H9 (cell line): ENCODE measurements around the gene MATN4. TPM values are rescaled to one million over a fixed set of nuclear protein-coding genes. Genes with fewer than 3 reads are reported as not detected.

ENCODE experiments used
- DNase-seq: peaks from one replicate; pipeline ENCODE4 v3.0.0-alpha.2; 2017
- H2AFZ ChIP-seq: one replicate; pipeline ENCODE4 v1.6.1; 2013; ENCODE audit warnings: mild to moderate bottlenecking, low read length, control low read depth, moderate library complexity
- H2AK5ac ChIP-seq: 2 replicates; pipeline ENCODE4 v1.6.1; 2013; ENCODE audit warnings: low read length, control low read depth, mixed read lengths; ENCODE audit not compliant: insufficient read length
- H2BK120ac ChIP-seq: one replicate; pipeline ENCODE4 v1.6.1; 2013; ENCODE audit warnings: low read depth, mild to moderate bottlenecking, low read length, control low read depth, inconsistent platforms; ENCODE audit not compliant: poor library complexity, severe bottlenecking
- H2BK12ac ChIP-seq: 2 replicates; pipeline ENCODE4 v1.6.1; 2013; ENCODE audit warnings: low read length, control low read depth, mixed read lengths, low read depth; ENCODE audit not compliant: insufficient read length
- H2BK15ac ChIP-seq: 2 replicates; pipeline ENCODE4 v1.6.1; 2013; ENCODE audit warnings: low read depth, low read length, control low read depth
- H2BK20ac ChIP-seq: one replicate; pipeline ENCODE4 v1.6.1; 2013; ENCODE audit warnings: low read depth, mild to moderate bottlenecking, low read length, control low read depth, inconsistent platforms; ENCODE audit not compliant: poor library complexity, severe bottlenecking
- H2BK5ac ChIP-seq: 2 replicates; pipeline ENCODE4 v1.6.1; 2013; ENCODE audit warnings: low read length, control low read depth, mixed read lengths; ENCODE audit not compliant: insufficient read length
- H3K14ac ChIP-seq: 2 replicates; pipeline ENCODE4 v1.6.1; 2013; ENCODE audit warnings: low read length, control low read depth; ENCODE audit not compliant: insufficient read depth
- H3K18ac ChIP-seq: 2 replicates; pipeline ENCODE4 v1.6.1; 2013; ENCODE audit warnings: low read depth, mild to moderate bottlenecking, mixed read lengths, low read length, control low read depth; ENCODE audit not compliant: insufficient read length
- H3K23ac ChIP-seq: 2 replicates; pipeline ENCODE4 v1.6.1; 2013; ENCODE audit warnings: low read length, control low read depth, mixed read lengths, low read depth; ENCODE audit not compliant: insufficient read length
- H3K23me2 ChIP-seq: 2 replicates; pipeline ENCODE4 v1.6.1; 2013; ENCODE audit warnings: low read depth, mild to moderate bottlenecking, mixed read lengths, low read length, control low read depth; ENCODE audit not compliant: insufficient read length, poor library complexity, severe bottlenecking
- H3K27ac ChIP-seq: 2 replicates; pipeline ENCODE4 v1.5.1; 2013; ENCODE audit warnings: low read length, control low read depth, mixed read lengths, low read depth; ENCODE audit not compliant: insufficient read length
- H3K27me3 ChIP-seq: 2 replicates; pipeline ENCODE4 v1.6.1; 2013; ENCODE audit warnings: low read length, control low read depth, inconsistent platforms; ENCODE audit not compliant: insufficient read depth
- H3K4ac ChIP-seq: 2 replicates; pipeline ENCODE4 v1.6.1; 2013; ENCODE audit warnings: low read depth, mild to moderate bottlenecking, control low read depth, inconsistent platforms, low read length, moderate library complexity
- H3K4me1 ChIP-seq: 2 replicates; pipeline ENCODE4 v1.6.1; 2013; ENCODE audit warnings: low read length, control low read depth, inconsistent platforms; ENCODE audit not compliant: insufficient read depth
- H3K4me2 ChIP-seq: 2 replicates; pipeline ENCODE4 v1.6.1; 2013; ENCODE audit warnings: low read length, control low read depth, mixed read lengths; ENCODE audit not compliant: insufficient read length, insufficient read depth
- H3K56ac ChIP-seq: 2 replicates; pipeline ENCODE4 v1.6.1; 2013; ENCODE audit warnings: low read depth, mild to moderate bottlenecking, mixed read lengths, low read length, control low read depth; ENCODE audit not compliant: insufficient read length
- H3K79me1 ChIP-seq: 2 replicates; pipeline ENCODE4 v1.6.1; 2013; ENCODE audit warnings: low read depth, mild to moderate bottlenecking, moderate library complexity, low read length, control low read depth, inconsistent platforms; ENCODE audit not compliant: insufficient read depth, poor library complexity, severe bottlenecking
- H3K79me2 ChIP-seq: 2 replicates; pipeline ENCODE4 v1.6.1; 2013; ENCODE audit warnings: low read length, control low read depth, inconsistent platforms; ENCODE audit not compliant: insufficient read depth
- H3K9ac ChIP-seq: 2 replicates; pipeline ENCODE4 v1.6.1; 2013; ENCODE audit warnings: low read length, control low read depth, mixed read lengths; ENCODE audit not compliant: insufficient read length; ENCODE audit errors: extremely low read depth
- H3K9me3 ChIP-seq: one replicate; pipeline ENCODE4 v1.6.1; 2013; ENCODE audit warnings: low read depth, low read length, inconsistent platforms; ENCODE audit not compliant: control insufficient read depth
- H3T11ph ChIP-seq: one replicate; pipeline ENCODE4 v1.6.1; 2013; ENCODE audit warnings: mild to moderate bottlenecking, low read length, control low read depth, inconsistent platforms
- H4K20me1 ChIP-seq: one replicate; pipeline ENCODE4 v1.6.1; 2013; ENCODE audit not compliant: control insufficient read depth, insufficient read length, insufficient read depth
- H4K5ac ChIP-seq: 2 replicates; pipeline ENCODE4 v1.6.1; 2013; ENCODE audit warnings: low read depth, mild to moderate bottlenecking, mixed read lengths, low read length, control low read depth; ENCODE audit not compliant: insufficient read length
- H4K8ac ChIP-seq: replicated peaks from 2 replicates; pipeline ENCODE4 v1.6.1; 2013; ENCODE audit warnings: low read length, control low read depth, mixed read lengths, low read depth; ENCODE audit not compliant: insufficient read length
- H4K91ac ChIP-seq: 2 replicates; pipeline ENCODE4 v1.6.1; 2013; ENCODE audit warnings: low read depth, mild to moderate bottlenecking, moderate library complexity, mixed read lengths, low read length, control low read depth; ENCODE audit not compliant: insufficient read length
- H3K27ac Mint-ChIP-seq, 3 experiments: 2 replicates in 2 of 3; 3 replicates in 1 of 3; pipeline ENCODE4 v1.8.0; 2020 to 2021; ENCODE audit warnings: mixed read lengths in 3 of 3, mild to moderate bottlenecking in 1 of 3, moderate library complexity in 1 of 3
- H3K27me3 Mint-ChIP-seq: 2 replicates; pipeline ENCODE4 v1.8.0; 2021; ENCODE audit warnings: low read depth, mild to moderate bottlenecking, moderate library complexity, mixed read lengths
- H3K36me3 Mint-ChIP-seq, 3 experiments: 2 replicates in 2 of 3; 3 replicates in 1 of 3; pipeline ENCODE4 v1.8.0; 2020 to 2021; ENCODE audit warnings: low read depth in 3 of 3, mixed read lengths in 3 of 3; ENCODE audit not compliant: insufficient read depth in 1 of 3
- H3K4me1 Mint-ChIP-seq, 2 experiments: 2 replicates each; pipeline ENCODE4 v1.8.0; 2020; ENCODE audit warnings: mixed read lengths in 2 of 2
- H3K4me3 Mint-ChIP-seq, 2 experiments: 2 replicates in 1 of 2; 3 replicates in 1 of 2; pipeline ENCODE4 v1.8.0; 2020 to 2021; ENCODE audit warnings: mild to moderate bottlenecking in 2 of 2, mixed read lengths in 2 of 2, moderate library complexity in 1 of 2
- H3K9me3 Mint-ChIP-seq, 2 experiments: 2 replicates in 1 of 2; 3 replicates in 1 of 2; pipeline ENCODE4 v1.8.0; 2020; ENCODE audit warnings: mild to moderate bottlenecking in 2 of 2, mixed read lengths in 2 of 2, moderate library complexity in 1 of 2
- CTCF ChIP-seq: fragments of 200-600 bp; sonication (generic); conservative IDR thresholded peaks from 3 replicates; pipeline ENCODE4 v1.8.0; 2021; ENCODE audit warnings: antibody characterized with exemption, mild to moderate bottlenecking
- WGBS: extraction: QIAGEN DNeasy Blood & Tissue Kit; methylation state at CpG from one replicate; pipeline ENCODE4 v1.1.7; 2013; ENCODE audit warnings: missing lambda C conversion rate, low lambda C conversion rate, mixed read lengths; ENCODE audit not compliant: insufficient read length; ENCODE audit errors: extremely low coverage; 5-methylcytosine and 5-hydroxymethylcytosine counted together
- total RNA-seq: library from RNA; stranded (reverse); gene quantifications from 2 replicates; pipeline ENCODE4 v1.2.1, GENCODE V29; 2021

The MATN4 gene
- total RNA-seq, 1 experiment from 2014 or later: 0.11 TPM

- Histone ChIP-seq H3K23me2 (no peaks in the 10 kb centered on the region), H3K23ac (no peak overlapping the region), H2BK120ac (no peak overlapping the region), H2BK20ac (no peak overlapping the region), H3K79me2 (no peaks in the 10 kb centered on the region), H2AK5ac (no peak overlapping the region), H3K9ac (no peak overlapping the region), H3K4ac (no peak overlapping the region), H4K20me1 (no peaks in the 10 kb centered on the region), H3K14ac (no peak overlapping the region), H4K91ac (no peak overlapping the region), H4K8ac (no peak overlapping the region), H3K79me1 (no peaks in the 10 kb centered on the region), H3T11ph (no peak overlapping the region), H2BK15ac (no peak overlapping the region), H3K4me1 (no peaks in the 10 kb centered on the region), H3K27ac (no peak overlapping the region), H2BK5ac (no peak overlapping the region), H3K9me3 (no peaks in the 10 kb centered on the region), H2BK12ac (no peak overlapping the region), H3K18ac (no peak overlapping the region), H3K27me3 (no peaks in the 10 kb centered on the region), H2AFZ (no peak overlapping the region), H4K5ac (no peak overlapping the region), H3K4me2 (no peak overlapping the region), H3K56ac (no peak overlapping the region)
- no CpG with 5 or more reads among the region's 1 CpG for WGBS
- no peaks in the 10 kb centered on the region for H3K36me3 Mint-ChIP-seq
- DNase-seq: no peak
- no peaks in the 10 kb centered on the region for H3K4me1 Mint-ChIP-seq
- no peak overlapping the region for H3K4me3 Mint-ChIP-seq
- H3K9me3 Mint-ChIP-seq: no peaks in the 10 kb centered on the region
- H3K27me3 Mint-ChIP-seq: peaks cover 47% of the 10 kb centered on the region
- no peak for TF ChIP-seq CTCF
- no peak overlapping the region for H3K27ac Mint-ChIP-seq
Measured at GRCh38 chr20:45247865-45248264, 60.2 kb downstream of the MATN4 start.
